GM23338 (cell line): ENCODE results near the gene THY1. TPM values are rescaled to one million over a fixed set of nuclear protein-coding genes. Genes with fewer than 3 reads are reported as not detected.

Experiments
- ATAC-seq: fragments of 200-7000 bp; cut with Tn5 transposase; 3 replicates; pipeline ENCODE4 v1.9.1; 2020
- DNase-seq: peaks from one replicate; pipeline ENCODE4 v3.0.0-alpha.2; 2015; ENCODE audit warnings: low spot score
- H2AFZ ChIP-seq: fragments of 200-600 bp; sonication (generic); 2 replicates; pipeline ENCODE4 v1.8.0; 2016; ENCODE audit warnings: antibody characterized with exemption, mild to moderate bottlenecking, moderate library complexity
- H3F3A ChIP-seq: fragments of 200-600 bp; sonication (generic); replicated peaks from 2 replicates; pipeline ENCODE4 v1.8.0; 2017; ENCODE audit warnings: antibody characterized with exemption, mixed run types, low read depth
- H3K27ac ChIP-seq: fragments of 200-600 bp; sonication (generic); 2 replicates; pipeline ENCODE4 v1.6.1; 2016; ENCODE audit warnings: low read depth
- H3K27me3 ChIP-seq: fragments of 200-600 bp; sonication (generic); 2 replicates; pipeline ENCODE4 v1.8.0; 2016; ENCODE audit warnings: mild to moderate bottlenecking, mixed run types, moderate library complexity; ENCODE audit not compliant: insufficient read depth
- H3K36me3 ChIP-seq: fragments of 200-600 bp; sonication (generic); 2 replicates; pipeline ENCODE4 v1.8.0; 2016; ENCODE audit warnings: mild to moderate bottlenecking; ENCODE audit not compliant: insufficient read depth
- H3K4me1 ChIP-seq: fragments of 200-600 bp; sonication (generic); 2 replicates; pipeline ENCODE4 v1.8.0; 2016; ENCODE audit warnings: mild to moderate bottlenecking, moderate library complexity; ENCODE audit not compliant: insufficient read depth
- H3K4me2 ChIP-seq: fragments of 200-600 bp; sonication (generic); 2 replicates; pipeline ENCODE4 v1.7.1; 2017; ENCODE audit warnings: mixed run types
- H3K4me3 ChIP-seq: fragments of 200-600 bp; sonication (generic); 2 replicates; pipeline ENCODE4 v1.6.1; 2016; ENCODE audit warnings: mixed run types
- H3K79me2 ChIP-seq: fragments of 200-600 bp; sonication (generic); replicated peaks from 2 replicates; pipeline ENCODE4 v1.8.0; 2017; ENCODE audit warnings: mild to moderate bottlenecking; ENCODE audit not compliant: insufficient read depth
- H3K9me2 ChIP-seq: fragments of 200-600 bp; sonication (generic); 2 replicates; pipeline ENCODE4 v1.8.0; 2017; ENCODE audit not compliant: insufficient read depth
- H4K20me1 ChIP-seq: fragments of 200-600 bp; sonication (generic); replicated peaks from 2 replicates; pipeline ENCODE4 v1.8.0; 2017; ENCODE audit warnings: mild to moderate bottlenecking; ENCODE audit not compliant: insufficient read depth
- H3K27ac Mint-ChIP-seq: 2 replicates; pipeline ENCODE4 v1.8.0; 2020; ENCODE audit warnings: inconsistent platforms, mild to moderate bottlenecking, moderate library complexity, mixed read lengths
- H3K27me3 Mint-ChIP-seq: 3 replicates; pipeline ENCODE4 v1.8.0; 2022; ENCODE audit warnings: low read depth, mild to moderate bottlenecking, moderate library complexity, mixed read lengths, inconsistent platforms; ENCODE audit not compliant: insufficient read depth, poor library complexity
- H3K36me3 Mint-ChIP-seq: 3 replicates; pipeline ENCODE4 v1.8.0; 2021; ENCODE audit warnings: low read depth, mild to moderate bottlenecking, inconsistent platforms, moderate library complexity, mixed read lengths
- H3K4me1 Mint-ChIP-seq: 3 replicates; pipeline ENCODE4 v1.8.0; 2020; ENCODE audit warnings: mild to moderate bottlenecking, inconsistent platforms, mixed read lengths
- H3K4me3 Mint-ChIP-seq: 3 replicates; pipeline ENCODE4 v1.8.0; 2021; ENCODE audit warnings: moderate library complexity, mild to moderate bottlenecking, inconsistent platforms, mixed read lengths
- H3K9me3 Mint-ChIP-seq: 3 replicates; pipeline ENCODE4 v1.8.0; 2020; ENCODE audit warnings: moderate library complexity, mild to moderate bottlenecking, inconsistent platforms, mixed read lengths
- CREB1 ChIP-seq: fragments of 250-450 bp; sonication (Bioruptor Pico); IDR thresholded peaks from 2 replicates; pipeline ENCODE4 v1.5.0; 2020; ENCODE audit warnings: low read depth, mild to moderate bottlenecking, moderate library complexity
- CTCF ChIP-seq, 2 experiments: fragments of 200-600 bp in 1 of 2; sonication (generic) in 1 of 2; conservative IDR thresholded peaks; 2 replicates each; pipeline versions ENCODE4 v1.5.1 to v1.6.1; 2016 to 2017; ENCODE audit warnings: antibody characterized with exemption in 2 of 2, low read depth in 2 of 2, mild to moderate bottlenecking in 2 of 2, moderate library complexity in 1 of 2
- ETS1 ChIP-seq: IDR thresholded peaks from 2 replicates; pipeline ENCODE4 v1.6.1; 2016; ENCODE audit warnings: antibody characterized with exemption
- EZH2 ChIP-seq: fragments of 200-600 bp; sonication (generic); IDR thresholded peaks from one replicate; pipeline ENCODE4 v1.8.0; 2017; ENCODE audit warnings: antibody characterized with exemption, mild to moderate bottlenecking, low read depth; ENCODE audit not compliant: unreplicated experiment
- EZH2phosphoT487 ChIP-seq: fragments of 200-600 bp; sonication (generic); IDR thresholded peaks from one replicate; pipeline ENCODE4 v1.8.1; 2018; ENCODE audit warnings: antibody characterized with exemption; ENCODE audit not compliant: unreplicated experiment
- JUNB ChIP-seq: IDR thresholded peaks from one replicate; pipeline ENCODE4 v1.6.1; 2016; ENCODE audit warnings: antibody characterized with exemption; ENCODE audit not compliant: unreplicated experiment
- NANOG ChIP-seq: IDR thresholded peaks from 2 replicates; pipeline ENCODE4 v1.6.1; 2016; ENCODE audit warnings: antibody characterized with exemption, borderline replicate concordance
- POLR2AphosphoS5 ChIP-seq: IDR thresholded peaks from 2 replicates; pipeline ENCODE4 v1.6.1; 2016; ENCODE audit warnings: antibody characterized with exemption, low read depth
- REST ChIP-seq: IDR thresholded peaks from one replicate; pipeline ENCODE4 v1.6.1; 2018; ENCODE audit warnings: antibody characterized with exemption; ENCODE audit not compliant: unreplicated experiment
- STAT1 ChIP-seq: IDR thresholded peaks from one replicate; pipeline ENCODE4 v1.6.1; 2016; ENCODE audit warnings: antibody characterized with exemption; ENCODE audit not compliant: unreplicated experiment
- ZNF114 ChIP-seq: fragments of 250-450 bp; sonication (Bioruptor Pico); IDR thresholded peaks from 2 replicates; pipeline ENCODE4 v1.5.0; 2020; ENCODE audit warnings: mild to moderate bottlenecking, moderate library complexity
- ZNF331 ChIP-seq: fragments of 250-450 bp; sonication (Bioruptor Pico); IDR thresholded peaks from 2 replicates; pipeline ENCODE4 v1.5.0; 2020; ENCODE audit warnings: low read depth, mild to moderate bottlenecking, moderate library complexity
- ZNF462 ChIP-seq: fragments of 250-450 bp; sonication (Bioruptor Pico); IDR thresholded peaks from 2 replicates; pipeline ENCODE4 v1.5.0; 2020; ENCODE audit warnings: mild to moderate bottlenecking, moderate library complexity
- polyA plus RNA-seq: library from polyadenylated mRNA; unstranded; fragments of >200 nt; fragmentation: Nextera tagmentation; extraction: Ambion mirVana; gene quantifications from 2 replicates; pipeline ENCODE4 v1.2.1, GENCODE V29; 2016
- total RNA-seq: library from RNA; depleted of rRNA; stranded (reverse); fragments of >200 nt; shearing (Covaris generic); gene quantifications from 2 replicates; pipeline ENCODE4 v1.2.3, GENCODE V29; 2014

Gene THY1
- total and polyA plus RNA-seq, 2 experiments from 2014 or later: 490 to 597 TPM

GRCh38 chr11:119378851-119379465, 44.0 kb downstream of the THY1 start:
- H3K36me3 ChIP-seq: no peaks in the 10 kb centered on the region
- peaks cover 51% of the 10 kb centered on the region for H3K4me1 ChIP-seq
- H3K27ac ChIP-seq: no peak overlapping the region
- H3K9me2 ChIP-seq: no peaks in the 10 kb centered on the region
- no peak for TF ChIP-seq ETS1
- TF ChIP-seq EZH2phosphoT487: no peak
- no peak for TF ChIP-seq REST
- TF ChIP-seq CTCF (conservative IDR thresholded peaks at IDR 0.05; ENCODE audit: low read depth in 2 of 2): no peak
- no peak for TF ChIP-seq ZNF331 (CRISPR knock-in tag)
- no peak for TF ChIP-seq JUNB
- no peak for TF ChIP-seq ZNF114 (CRISPR knock-in tag)
- TF ChIP-seq CREB1 (CRISPR knock-in tag): no peak
- no peak for TF ChIP-seq NANOG
- no peak for TF ChIP-seq ZNF462 (CRISPR knock-in tag)
- no peak for TF ChIP-seq STAT1
- TF ChIP-seq POLR2AphosphoS5: no peak
- TF ChIP-seq EZH2: no peak
- H3K79me2 ChIP-seq: no peaks in the 10 kb centered on the region
- ATAC-seq (peak; percentile 0; the same call in 1 of the 3 replicates), DNase-seq (peak; percentile 43)
- Mint-ChIP-seq H3K27ac (no peak overlapping the region), H3K36me3 (no peaks in the 10 kb centered on the region), H3K4me1 (peaks cover 53% of the 10 kb centered on the region), H3K4me3 (no peak overlapping the region; the same call in 2 of the 3 replicates), H3K27me3 (peaks cover 32% of the 10 kb centered on the region), H3K9me3 (no peaks in the 10 kb centered on the region)
- peak overlapping the region; percentile 50; the same call in 1 of the 2 replicates for H3K4me2 ChIP-seq
- peaks cover 10% of the 10 kb centered on the region; the same call in 1 of the 2 replicates for H3F3A ChIP-seq
- H4K20me1 ChIP-seq: no peaks in the 10 kb centered on the region
- no peak overlapping the region for H3K4me3 ChIP-seq
- H3K27me3 ChIP-seq: peaks cover 21% of the 10 kb centered on the region
- no peak overlapping the region for H2AFZ ChIP-seq
